ENCODE results near the gene INTS6.

DNA sequence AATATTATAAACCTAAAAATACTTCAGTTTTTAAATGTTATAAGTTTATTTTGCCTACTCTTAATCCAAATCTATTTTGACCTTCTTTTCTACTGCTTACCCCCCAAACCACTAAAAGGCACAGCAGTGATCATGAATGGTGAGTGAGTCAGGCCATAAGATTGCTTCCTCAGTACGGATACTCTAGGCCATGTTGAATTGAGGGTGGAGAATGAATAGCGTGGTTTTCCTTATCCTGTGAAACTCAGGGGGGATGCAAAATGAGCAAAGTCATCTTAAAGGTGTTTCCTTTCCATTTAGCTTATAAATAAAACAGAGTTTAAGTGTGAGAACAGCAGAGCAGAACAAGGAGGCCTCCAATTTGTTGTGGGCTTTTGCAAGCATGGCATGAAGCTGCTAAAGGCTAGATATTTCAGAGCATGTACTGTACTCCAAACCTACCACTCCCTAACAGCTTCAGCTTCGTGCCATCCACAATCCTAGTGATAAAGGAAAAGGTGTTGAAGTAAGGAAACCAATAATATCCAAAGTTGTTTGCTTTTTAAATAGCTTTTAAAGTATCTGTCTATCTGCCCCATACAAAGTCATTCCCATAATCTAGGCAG is 88.3 kb downstream of the INTS6 start:
- TF ChIP-seq POLR2A (IDR thresholded peaks at IDR 0.05): no peak
- TF ChIP-seq, protein P1, sequence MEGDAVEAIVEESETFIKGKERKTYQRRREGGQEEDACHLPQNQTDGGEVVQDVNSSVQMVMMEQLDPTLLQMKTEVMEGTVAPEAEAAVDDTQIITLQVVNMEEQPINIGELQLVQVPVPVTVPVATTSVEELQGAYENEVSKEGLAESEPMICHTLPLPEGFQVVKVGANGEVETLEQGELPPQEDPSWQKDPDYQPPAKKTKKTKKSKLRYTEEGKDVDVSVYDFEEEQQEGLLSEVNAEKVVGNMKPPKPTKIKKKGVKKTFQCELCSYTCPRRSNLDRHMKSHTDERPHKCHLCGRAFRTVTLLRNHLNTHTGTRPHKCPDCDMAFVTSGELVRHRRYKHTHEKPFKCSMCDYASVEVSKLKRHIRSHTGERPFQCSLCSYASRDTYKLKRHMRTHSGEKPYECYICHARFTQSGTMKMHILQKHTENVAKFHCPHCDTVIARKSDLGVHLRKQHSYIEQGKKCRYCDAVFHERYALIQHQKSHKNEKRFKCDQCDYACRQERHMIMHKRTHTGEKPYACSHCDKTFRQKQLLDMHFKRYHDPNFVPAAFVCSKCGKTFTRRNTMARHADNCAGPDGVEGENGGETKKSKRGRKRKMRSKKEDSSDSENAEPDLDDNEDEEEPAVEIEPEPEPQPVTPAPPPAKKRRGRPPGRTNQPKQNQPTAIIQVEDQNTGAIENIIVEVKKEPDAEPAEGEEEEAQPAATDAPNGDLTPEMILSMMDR (IDR thresholded peaks at IDR 0.05): no peak
